NCI-H1417 treated with DMSO at 0.1 percent for 48 hours (cell line): ENCODE measurements around the gene CDC40.
"Not testable (repeated sequence)": the region's sequence is repeated elsewhere in the genome, so short reads cannot be mapped to it uniquely, and the experiment has no call there.

Source experiments
- DNase-seq: peaks from one replicate; lab custom pipeline; 2025; lab: John Stamatoyannopoulos, UW

CDC40 gene

GRCh38 chr6:110201151-110201884 lies 21.1 kb downstream of the CDC40 start:
- no peak for DNase-seq

GRCh38 chr6:110207652-110208051 lies 27.4 kb downstream of the CDC40 start:
- no peak for DNase-seq

- DNase-seq: no peak
Observed at GRCh38 chr6:110211753-110212152, 31.5 kb downstream of the CDC40 start.

GRCh38 chr6:110214338-110214737 lies 34.1 kb downstream of the CDC40 start:
- no peak for DNase-seq

- DNase-seq: no peak
Observed at GRCh38 chr6:110216140-110216539, 35.9 kb downstream of the CDC40 start.

- no peak for DNase-seq
Observed at GRCh38 chr6:110217266-110217665, 37.0 kb downstream of the CDC40 start.

- no peak for DNase-seq
Observed at GRCh38 chr6:110221738-110222137, 41.5 kb downstream of the CDC40 start.

GRCh38 chr6:110226261-110226660 lies 46.0 kb downstream of the CDC40 start:
- DNase-seq: no peak

- DNase-seq: no peak
Observed at GRCh38 chr6:110232450-110232849, 52.2 kb downstream of the CDC40 start.

GRCh38 chr6:110233770-110234374 lies 53.6 kb downstream of the CDC40 start:
- DNase-seq: no peak

GRCh38 chr6:110236007-110236406 lies 55.8 kb downstream of the CDC40 start:
- DNase-seq: not testable (repeated sequence)

GRCh38 chr6:110239526-110240274 lies 59.5 kb downstream of the CDC40 start:
- DNase-seq: no peak

GRCh38 chr6:110244621-110245020 lies 64.4 kb downstream of the CDC40 start:
- not testable (repeated sequence) for DNase-seq

GRCh38 chr6:110246378-110246777 lies 66.2 kb downstream of the CDC40 start:
- DNase-seq: no peak

- no peak for DNase-seq
Observed at GRCh38 chr6:110246900-110247546, 66.8 kb downstream of the CDC40 start.

GRCh38 chr6:110250058-110250457 lies 69.8 kb downstream of the CDC40 start:
- no peak for DNase-seq

GRCh38 chr6:110250838-110251237 lies 70.6 kb downstream of the CDC40 start:
- DNase-seq: no peak

GRCh38 chr6:110255211-110255750 lies 75.1 kb downstream of the CDC40 start:
- DNase-seq: no peak

- DNase-seq: no peak
Observed at GRCh38 chr6:110256366-110256765, 76.1 kb downstream of the CDC40 start.

GRCh38 chr6:110265273-110265672 lies 85.0 kb downstream of the CDC40 start:
- DNase-seq: no peak

GRCh38 chr6:110266996-110267395 lies 86.8 kb downstream of the CDC40 start:
- DNase-seq: no peak

GRCh38 chr6:110269623-110270022 lies 89.4 kb downstream of the CDC40 start:
- no peak for DNase-seq
